ENCODE results near the gene CDC27. TPM values are rescaled to one million over a fixed set of nuclear protein-coding genes. Genes with fewer than 3 reads are reported as not detected.

Gene CDC27
- polyA plus RNA-seq, 1 donor from 2014 or later = 50.1 TPM

GRCh38 chr17:47219621-47220475 is 30.8 kb upstream of the CDC27 start:
- Histone ChIP-seq H3K79me2 (replicated peaks; ENCODE audit: insufficient read depth, low read length) (no peaks in the 10 kb centered on the region), H3K27ac (ENCODE audit: low read length) (no peak overlapping the region), H4K20me1 (ENCODE audit: insufficient read depth) (no peaks in the 10 kb centered on the region), H3K4me3 (ENCODE audit: low read length) (peak overlapping the region; percentile 6), H3F3A (ENCODE audit: insufficient read depth, low read length, poor library complexity, severe bottlenecking) (no peaks in the 10 kb centered on the region), H3K36me3 (ENCODE audit: insufficient read depth, low read length) (no peaks in the 10 kb centered on the region), H3K9me3 (ENCODE audit: low read length) (no peaks in the 10 kb centered on the region), H3K9me2 (ENCODE audit: insufficient read depth, low read length) (no peaks in the 10 kb centered on the region), H3K4me2 (ENCODE audit: low read length) (peak overlapping the region; percentile 56), H3K27me3 (ENCODE audit: insufficient read depth, low read depth, low read length) (no peaks in the 10 kb centered on the region), H3K9ac (ENCODE audit: low read length) (no peak overlapping the region), H2AFZ (ENCODE audit: low read depth, low read length) (no peak overlapping the region)
- no peak for TF ChIP-seq REST (IDR thresholded peaks at IDR 0.05; ENCODE audit: borderline replicate concordance)
- TF ChIP-seq SMC3 (conservative IDR thresholded peaks at IDR 0.05; ENCODE audit: poor library complexity) = no peak
- TF ChIP-seq RAD21 (conservative IDR thresholded peaks at IDR 0.05) = no peak
- TF ChIP-seq TAF1 (IDR thresholded peaks at IDR 0.05; ENCODE audit: low read depth) = no peak
- no peak for TF ChIP-seq EP300 (conservative IDR thresholded peaks at IDR 0.05; ENCODE audit: poor library complexity, severe bottlenecking)
- no peak for TF ChIP-seq EZH2 (IDR thresholded peaks at IDR 0.05; ENCODE audit: borderline replicate concordance, insufficient read depth, low read length, poor library complexity, severe bottlenecking)
- TF ChIP-seq MXI1 (conservative IDR thresholded peaks at IDR 0.05; ENCODE audit: poor library complexity, severe bottlenecking) = no peak
- TF ChIP-seq POLR2AphosphoS5 (IDR thresholded peaks at IDR 0.05) = no peak
- TF ChIP-seq CTCF (IDR thresholded peaks at IDR 0.05; ENCODE audit: poor library complexity, severe bottlenecking) = no peak

- no peaks in the 10 kb centered on the region for H3K9me2 ChIP-seq (ENCODE audit: insufficient read depth, low read length)
- H3F3A ChIP-seq (ENCODE audit: insufficient read depth, low read length, poor library complexity, severe bottlenecking) = no peaks in the 10 kb centered on the region
- H3K9ac ChIP-seq (ENCODE audit: low read length) = no peak overlapping the region
- H2AFZ ChIP-seq (ENCODE audit: low read depth, low read length) = no peak overlapping the region
- H3K79me2 ChIP-seq (replicated peaks; ENCODE audit: insufficient read depth, low read length) = no peaks in the 10 kb centered on the region
- no peaks in the 10 kb centered on the region for H4K20me1 ChIP-seq (ENCODE audit: insufficient read depth)
- H3K27me3 ChIP-seq (ENCODE audit: insufficient read depth, low read depth, low read length) = no peaks in the 10 kb centered on the region
- H3K4me3 ChIP-seq (ENCODE audit: low read length) = no peak overlapping the region
- no peak overlapping the region for H3K4me2 ChIP-seq (ENCODE audit: low read length)
- no peaks in the 10 kb centered on the region for H3K9me3 ChIP-seq (ENCODE audit: low read length)
- TF ChIP-seq POLR2AphosphoS5 (IDR thresholded peaks at IDR 0.05) (no peak), CTCF (IDR thresholded peaks at IDR 0.05; ENCODE audit: poor library complexity, severe bottlenecking) (no peak), EP300 (conservative IDR thresholded peaks at IDR 0.05; ENCODE audit: poor library complexity, severe bottlenecking) (no peak), RAD21 (conservative IDR thresholded peaks at IDR 0.05) (no peak), MXI1 (conservative IDR thresholded peaks at IDR 0.05; ENCODE audit: poor library complexity, severe bottlenecking) (no peak), TAF1 (IDR thresholded peaks at IDR 0.05; ENCODE audit: low read depth) (no peak), EZH2 (IDR thresholded peaks at IDR 0.05; ENCODE audit: borderline replicate concordance, insufficient read depth, low read length, poor library complexity, severe bottlenecking) (no peak), SMC3 (conservative IDR thresholded peaks at IDR 0.05; ENCODE audit: poor library complexity) (no peak), REST (IDR thresholded peaks at IDR 0.05; ENCODE audit: borderline replicate concordance) (no peak)
- H3K27ac ChIP-seq (ENCODE audit: low read length) = no peak overlapping the region
- H3K36me3 ChIP-seq (ENCODE audit: insufficient read depth, low read length) = no peaks in the 10 kb centered on the region
Observed at GRCh38 chr17:47218896-47219430, 29.9 kb upstream of the CDC27 start.

All from neural cell (in vitro differentiated cells).